ENCODE measurements around the gene SRGAP3. TPM values are rescaled to one million over a fixed set of nuclear protein-coding genes. Genes with fewer than 3 reads are reported as not detected.
"Not testable (repeated sequence)": the region's sequence is repeated elsewhere in the genome, so short reads cannot be mapped to it uniquely, and the experiment has no call there.

SRGAP3 gene
- total and polyA plus RNA-seq, 2 experiments from 2014 or later, result 7.4 to 8.3 TPM

DNA sequence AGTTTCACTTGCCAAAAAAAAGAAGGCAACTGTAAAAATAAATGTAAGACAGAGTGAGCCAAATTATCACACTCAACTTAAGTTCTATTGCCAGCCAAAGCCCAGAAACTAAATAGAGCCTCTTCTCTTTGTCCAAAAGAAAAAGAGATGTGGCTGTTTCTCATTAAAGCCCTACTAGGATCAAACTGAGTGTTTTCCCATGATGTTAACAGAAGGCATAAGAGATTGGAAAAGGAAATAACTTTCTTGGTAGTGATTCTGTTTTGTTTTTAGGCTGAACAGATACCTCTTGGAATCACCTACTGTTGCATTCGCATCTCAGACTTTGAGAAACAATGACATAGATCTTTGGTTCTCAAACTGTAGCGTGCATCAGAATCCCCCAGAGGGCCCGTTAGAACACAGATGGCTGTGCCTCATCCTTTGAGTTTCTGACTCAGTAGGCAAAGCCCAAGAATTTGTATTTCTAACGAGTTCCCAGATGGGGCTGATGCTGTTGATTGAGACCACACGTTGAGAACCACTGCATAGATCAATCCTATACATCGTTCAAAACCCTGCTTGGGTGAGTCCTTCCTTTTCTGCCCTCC lies 42.5 kb upstream of the SRGAP3 start:
- H3K79me2 ChIP-seq, result no peaks in the 10 kb centered on the region
- no peaks in the 10 kb centered on the region for H3K36me3 ChIP-seq (replicated peaks; ENCODE audit: insufficient read depth, low read depth)
- H3K9me2 ChIP-seq (replicated peaks; ENCODE audit: insufficient read depth), result no peaks in the 10 kb centered on the region
- WGBS (ENCODE audit: low lambda C conversion rate, missing lambda C conversion rate), result 66% methylated on average over 6 of the region's 6 CpGs
- no peak overlapping the region for H3K4me3 ChIP-seq
- no peaks in the 10 kb centered on the region for H3K27me3 ChIP-seq
- DNase-seq (ENCODE audit: low spot score), result no peak
- H3K4me2 ChIP-seq, result no peak overlapping the region
- TF ChIP-seq, protein P1, sequence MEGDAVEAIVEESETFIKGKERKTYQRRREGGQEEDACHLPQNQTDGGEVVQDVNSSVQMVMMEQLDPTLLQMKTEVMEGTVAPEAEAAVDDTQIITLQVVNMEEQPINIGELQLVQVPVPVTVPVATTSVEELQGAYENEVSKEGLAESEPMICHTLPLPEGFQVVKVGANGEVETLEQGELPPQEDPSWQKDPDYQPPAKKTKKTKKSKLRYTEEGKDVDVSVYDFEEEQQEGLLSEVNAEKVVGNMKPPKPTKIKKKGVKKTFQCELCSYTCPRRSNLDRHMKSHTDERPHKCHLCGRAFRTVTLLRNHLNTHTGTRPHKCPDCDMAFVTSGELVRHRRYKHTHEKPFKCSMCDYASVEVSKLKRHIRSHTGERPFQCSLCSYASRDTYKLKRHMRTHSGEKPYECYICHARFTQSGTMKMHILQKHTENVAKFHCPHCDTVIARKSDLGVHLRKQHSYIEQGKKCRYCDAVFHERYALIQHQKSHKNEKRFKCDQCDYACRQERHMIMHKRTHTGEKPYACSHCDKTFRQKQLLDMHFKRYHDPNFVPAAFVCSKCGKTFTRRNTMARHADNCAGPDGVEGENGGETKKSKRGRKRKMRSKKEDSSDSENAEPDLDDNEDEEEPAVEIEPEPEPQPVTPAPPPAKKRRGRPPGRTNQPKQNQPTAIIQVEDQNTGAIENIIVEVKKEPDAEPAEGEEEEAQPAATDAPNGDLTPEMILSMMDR (IDR thresholded peaks at IDR 0.05; ENCODE audit: poor library complexity), result no peak
- TF ChIP-seq EZH2 (IDR thresholded peaks at IDR 0.05; ENCODE audit: borderline replicate concordance) (no peak), EZH2phosphoT487 (IDR thresholded peaks at IDR 0.05; ENCODE audit: low read depth, severe bottlenecking, unreplicated experiment) (no peak)
- H3K4me1 ChIP-seq (ENCODE audit: insufficient read depth), result no peaks in the 10 kb centered on the region
- no peaks in the 10 kb centered on the region for H4K20me1 ChIP-seq (ENCODE audit: insufficient read depth, poor library complexity, severe bottlenecking)
- H3K9me3 ChIP-seq (ENCODE audit: low read depth), result no peaks in the 10 kb centered on the region
- H2AFZ ChIP-seq, result no peak overlapping the region
- H3K27ac ChIP-seq, result no peak overlapping the region

DNA sequence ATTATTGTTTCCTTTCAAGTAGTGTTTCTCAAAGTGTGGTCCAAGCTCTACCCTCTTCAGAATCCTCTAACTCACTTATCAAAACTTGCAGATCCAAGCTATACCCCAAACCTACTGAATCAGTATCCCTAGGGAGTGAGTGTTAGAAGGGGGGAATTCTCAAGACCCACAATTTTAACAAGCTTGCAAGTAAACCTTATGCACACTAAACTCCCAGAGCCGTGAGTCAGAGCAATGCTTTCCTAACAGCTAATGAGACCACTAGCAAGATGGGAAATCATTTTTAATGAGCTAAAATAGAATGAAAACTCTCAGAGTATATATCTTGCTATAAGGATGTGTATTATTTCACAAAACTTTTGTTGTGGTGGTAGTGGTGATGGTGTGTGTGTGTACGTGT lies 41.1 kb upstream of the SRGAP3 start:
- H3K27ac ChIP-seq, result no peak overlapping the region
- no peaks in the 10 kb centered on the region for H3K79me2 ChIP-seq
- no peaks in the 10 kb centered on the region for H3K9me3 ChIP-seq (ENCODE audit: low read depth)
- no peak overlapping the region for H2AFZ ChIP-seq
- no peak overlapping the region for H3K4me3 ChIP-seq
- TF ChIP-seq, protein P1 (IDR thresholded peaks at IDR 0.05; ENCODE audit: poor library complexity), result no peak
- no peak for TF ChIP-seq EZH2 (IDR thresholded peaks at IDR 0.05; ENCODE audit: borderline replicate concordance)
- no peak for TF ChIP-seq EZH2phosphoT487 (IDR thresholded peaks at IDR 0.05; ENCODE audit: low read depth, severe bottlenecking, unreplicated experiment)
- no peaks in the 10 kb centered on the region for H3K27me3 ChIP-seq
- H3K36me3 ChIP-seq (replicated peaks; ENCODE audit: insufficient read depth, low read depth), result no peaks in the 10 kb centered on the region
- H3K4me2 ChIP-seq, result no peak overlapping the region
- WGBS (ENCODE audit: low lambda C conversion rate, missing lambda C conversion rate), result 77% methylated on average over 2 of the region's 2 CpGs
- no peaks in the 10 kb centered on the region for H4K20me1 ChIP-seq (ENCODE audit: insufficient read depth, poor library complexity, severe bottlenecking)
- no peaks in the 10 kb centered on the region for H3K4me1 ChIP-seq (ENCODE audit: insufficient read depth)
- DNase-seq (ENCODE audit: low spot score), result no peak
- H3K9me2 ChIP-seq (replicated peaks; ENCODE audit: insufficient read depth), result no peaks in the 10 kb centered on the region

DNA sequence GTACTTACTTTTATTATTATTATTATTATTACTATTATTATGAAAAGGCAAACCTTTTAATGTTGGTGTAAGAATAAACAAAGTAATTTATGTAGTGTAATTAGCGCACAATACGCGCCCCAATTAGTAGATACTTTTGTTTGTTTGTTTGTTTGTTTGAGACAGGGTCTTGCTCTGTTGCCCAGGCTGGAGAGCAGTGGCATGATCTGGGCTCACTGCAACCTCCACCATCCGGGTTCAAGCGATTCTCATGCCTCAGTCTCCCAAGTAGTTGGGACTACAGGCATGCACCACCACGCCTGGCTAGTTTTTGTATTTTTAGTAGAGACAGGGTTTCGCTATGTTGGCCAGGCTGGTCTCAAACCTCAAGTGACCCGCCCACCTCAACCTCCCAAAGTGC lies 32.1 kb upstream of the SRGAP3 start:
- not testable (repeated sequence) for DNase-seq (ENCODE audit: low spot score); H2AFZ ChIP-seq; H3K9me2 ChIP-seq (replicated peaks; ENCODE audit: insufficient read depth); H3K36me3 ChIP-seq (replicated peaks; ENCODE audit: insufficient read depth, low read depth); H3K4me2 ChIP-seq; H3K79me2 ChIP-seq; H3K4me3 ChIP-seq; H3K27ac ChIP-seq; H3K9me3 ChIP-seq (ENCODE audit: low read depth); H3K4me1 ChIP-seq (ENCODE audit: insufficient read depth); H3K27me3 ChIP-seq; H4K20me1 ChIP-seq (ENCODE audit: insufficient read depth, poor library complexity, severe bottlenecking)
- 90% methylated on average over 8 of the region's 8 CpGs for WGBS (ENCODE audit: low lambda C conversion rate, missing lambda C conversion rate)

DNA sequence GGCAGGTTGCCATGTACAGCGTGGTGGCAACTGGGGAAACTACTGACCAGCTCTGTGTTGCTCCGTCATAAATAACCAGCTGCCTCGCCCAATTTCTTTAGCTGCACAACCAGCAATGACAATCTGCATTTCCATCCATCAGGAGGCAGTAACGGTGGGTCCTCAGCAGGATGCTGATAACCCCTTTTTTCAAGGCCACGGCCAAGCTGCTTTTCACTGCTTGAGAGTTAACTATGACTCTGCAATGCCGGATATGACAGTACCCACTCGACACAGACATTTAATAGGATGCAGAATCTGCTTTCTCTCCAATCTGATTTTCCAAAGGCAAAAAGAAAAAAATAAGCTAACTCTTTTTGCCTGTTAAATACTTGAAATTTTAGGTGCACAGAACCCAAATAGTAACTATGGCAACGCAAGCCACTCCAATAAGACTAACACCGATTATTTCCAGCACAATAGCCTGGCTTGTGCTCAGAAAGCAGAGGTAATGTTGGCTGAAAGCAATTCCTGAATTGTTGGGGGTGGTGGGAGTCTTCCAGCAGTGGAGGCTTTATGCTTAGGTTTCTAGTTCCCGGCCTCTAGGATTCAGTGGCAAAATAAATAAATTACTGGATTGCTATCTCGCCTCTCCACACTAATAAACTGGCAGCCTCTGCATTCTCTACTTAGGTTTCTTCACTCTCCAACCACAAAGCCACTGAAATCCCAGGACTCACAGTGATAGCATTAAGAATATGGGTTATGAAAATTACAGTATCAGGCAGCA lies 31.2 kb upstream of the SRGAP3 start:
- Histone ChIP-seq H3K27me3 (no peaks in the 10 kb centered on the region), H3K27ac (no peak overlapping the region), H3K4me3 (no peak overlapping the region), H3K4me1 (ENCODE audit: insufficient read depth) (no peaks in the 10 kb centered on the region), H2AFZ (no peak overlapping the region), H3K9me3 (ENCODE audit: low read depth) (no peaks in the 10 kb centered on the region), H3K36me3 (replicated peaks; ENCODE audit: insufficient read depth, low read depth) (no peaks in the 10 kb centered on the region), H3K4me2 (no peak overlapping the region), H3K79me2 (no peaks in the 10 kb centered on the region), H4K20me1 (ENCODE audit: insufficient read depth, poor library complexity, severe bottlenecking) (no peaks in the 10 kb centered on the region), H3K9me2 (replicated peaks; ENCODE audit: insufficient read depth) (no peaks in the 10 kb centered on the region)
- 63% methylated on average over 11 of the region's 11 CpGs for WGBS (ENCODE audit: low lambda C conversion rate, missing lambda C conversion rate)
- TF ChIP-seq, protein P1 (IDR thresholded peaks at IDR 0.05; ENCODE audit: poor library complexity), result no peak
- no peak for TF ChIP-seq EZH2phosphoT487 (IDR thresholded peaks at IDR 0.05; ENCODE audit: low read depth, severe bottlenecking, unreplicated experiment)
- TF ChIP-seq EZH2 (IDR thresholded peaks at IDR 0.05; ENCODE audit: borderline replicate concordance), result no peak
- no peak for DNase-seq (ENCODE audit: low spot score)

All from hepatocyte (in vitro differentiated cells).